Erythroblast (primary cell): Measurements from ENCODE around the gene ERN1.

Experiments
- GATA1 ChIP-seq: IDR thresholded peaks from 2 replicates; pipeline ENCODE4 v1.6.1; 2011; ENCODE audit warnings: low read depth, mild to moderate bottlenecking, control low read depth, low read length, moderate library complexity
- POLR2A ChIP-seq: IDR thresholded peaks from 2 replicates; pipeline ENCODE4 v1.6.1; 2011; ENCODE audit warnings: mild to moderate bottlenecking, low read length

GRCh38 chr17:64064331-64064730, 65.6 kb downstream of the ERN1 start:
- no peak for TF ChIP-seq POLR2A
- TF ChIP-seq GATA1: no peak
